ENCODE data around the gene PTF1A. TPM values are rescaled to one million over a fixed set of nuclear protein-coding genes. Genes with fewer than 3 reads are reported as not detected.

Gene PTF1A
- polyA plus RNA-seq, 1 donor: not detected

DNA sequence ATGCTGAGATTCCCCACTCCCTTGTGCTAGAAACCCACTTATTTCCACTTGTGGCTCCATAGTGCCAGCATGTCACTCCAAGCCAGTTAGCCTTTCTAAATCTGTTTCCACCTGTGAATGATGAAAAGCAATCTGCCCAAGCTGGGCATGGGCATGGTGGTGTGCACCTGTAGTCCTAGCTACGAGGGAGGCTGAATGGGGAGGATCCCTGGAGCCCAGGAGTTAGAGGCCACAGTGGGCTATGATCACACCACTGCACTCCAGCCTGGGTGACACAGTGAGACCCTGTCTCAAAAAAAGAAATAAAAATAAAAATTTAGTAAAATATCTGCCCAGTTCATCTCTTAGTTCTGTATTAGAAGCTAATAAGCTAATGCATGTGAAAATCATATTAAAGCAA, 5.0 kb upstream of the PTF1A start:
- Histone ChIP-seq H3K27ac (ENCODE audit: low read length) (no peak overlapping the region), H3K4me3 (ENCODE audit: low read length) (no peak overlapping the region), H3K9me3 (ENCODE audit: control insufficient read depth, low read depth, low read length) (peaks cover 6% of the 10 kb centered on the region), H3K4me1 (ENCODE audit: control insufficient read depth, insufficient read depth, low read length) (no peaks in the 10 kb centered on the region), H3K36me3 (ENCODE audit: control insufficient read depth, insufficient read depth, low read length) (no peaks in the 10 kb centered on the region), H3K27me3 (ENCODE audit: control insufficient read depth, insufficient read depth, low read length) (peaks cover 65% of the 10 kb centered on the region)
- WGBS (ENCODE audit: insufficient coverage, low lambda C conversion rate): 100% methylated on average over 1 of the region's 1 CpG
- no peak for DNase-seq

DNA sequence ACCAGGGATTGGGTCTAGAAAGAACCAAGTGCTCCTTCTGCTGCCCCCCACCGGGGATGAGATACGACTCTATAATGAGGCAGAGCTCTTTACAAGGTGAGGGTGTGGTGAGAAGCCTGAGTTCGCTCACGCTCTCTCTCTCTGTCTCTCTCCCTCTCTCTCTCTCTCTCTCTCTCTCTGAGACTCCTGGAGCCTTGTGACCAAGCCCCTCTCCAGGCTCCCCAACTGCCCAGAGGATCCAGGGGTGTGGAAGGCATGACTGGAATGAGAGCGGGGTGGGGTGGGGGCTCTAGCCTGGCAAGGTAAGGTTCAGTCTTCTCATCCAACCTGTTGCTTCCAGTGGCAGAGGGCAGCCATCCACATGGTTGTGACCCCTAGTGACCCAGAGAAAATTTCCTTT, 3.1 kb upstream of the PTF1A start:
- Histone ChIP-seq H3K27ac (ENCODE audit: low read length) (no peak overlapping the region), H3K4me1 (ENCODE audit: control insufficient read depth, insufficient read depth, low read length) (no peaks in the 10 kb centered on the region), H3K27me3 (ENCODE audit: control insufficient read depth, insufficient read depth, low read length) (peaks cover 69% of the 10 kb centered on the region), H3K9me3 (ENCODE audit: control insufficient read depth, low read depth, low read length) (peaks cover 9% of the 10 kb centered on the region), H3K36me3 (ENCODE audit: control insufficient read depth, insufficient read depth, low read length) (no peaks in the 10 kb centered on the region), H3K4me3 (ENCODE audit: low read length) (no peak overlapping the region)
- no CpG with 5 or more reads among the region's 5 CpGs for WGBS (ENCODE audit: insufficient coverage, low lambda C conversion rate)
- DNase-seq: no peak

DNA sequence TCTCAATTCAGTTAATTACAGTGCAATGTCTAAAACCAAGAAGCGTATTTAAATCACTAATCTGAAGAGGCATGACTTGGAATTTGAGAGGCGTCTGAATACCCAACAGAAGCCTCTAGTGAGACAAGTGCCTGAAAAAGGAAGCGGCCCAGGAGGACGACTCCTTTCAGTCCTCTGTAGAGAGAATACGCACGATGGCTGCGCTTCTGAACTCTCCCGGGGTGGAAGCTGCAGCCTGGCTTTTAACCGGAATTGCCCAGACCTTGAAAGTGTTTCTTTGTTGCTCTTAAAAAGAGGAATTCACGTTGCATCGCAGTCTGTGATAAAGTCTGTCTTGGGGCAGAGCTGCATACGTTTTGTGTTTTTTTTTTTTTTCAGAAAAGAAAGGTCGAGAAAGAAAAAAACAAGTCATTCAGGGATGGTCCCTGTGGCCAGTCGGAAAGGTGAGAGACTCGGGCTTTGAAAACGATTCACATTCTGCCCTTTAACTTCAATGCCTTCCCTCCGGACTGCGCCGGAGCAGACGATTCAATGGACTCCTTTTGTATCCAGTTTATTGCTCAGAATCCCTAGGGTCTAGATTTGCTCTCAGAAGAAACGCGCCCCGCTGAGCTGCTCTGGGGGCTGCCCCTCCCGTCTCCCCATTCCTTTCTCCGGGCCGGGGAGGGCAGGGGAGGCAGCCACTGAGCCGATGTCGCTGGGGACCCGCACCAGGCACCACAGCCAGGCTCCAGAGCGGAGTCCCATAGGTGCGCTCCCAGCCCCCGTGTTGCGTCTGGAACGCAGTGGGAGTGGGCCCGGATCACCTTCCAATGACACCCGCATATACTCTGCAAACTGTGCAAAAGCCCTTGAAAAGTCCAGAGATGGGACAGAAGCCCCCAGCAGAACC, 994 bp upstream of the PTF1A start:
- Histone ChIP-seq H3K4me1 (ENCODE audit: control insufficient read depth, insufficient read depth, low read length) (no peaks in the 10 kb centered on the region), H3K36me3 (ENCODE audit: control insufficient read depth, insufficient read depth, low read length) (no peaks in the 10 kb centered on the region), H3K4me3 (ENCODE audit: low read length) (no peak overlapping the region), H3K9me3 (ENCODE audit: control insufficient read depth, low read depth, low read length) (peaks cover 13% of the 10 kb centered on the region), H3K27ac (ENCODE audit: low read length) (no peak overlapping the region), H3K27me3 (ENCODE audit: control insufficient read depth, insufficient read depth, low read length) (peaks cover 85% of the 10 kb centered on the region)
- DNase-seq: no peak
- WGBS (ENCODE audit: insufficient coverage, low lambda C conversion rate): no CpG with 5 or more reads among the region's 36 CpGs

DNA sequence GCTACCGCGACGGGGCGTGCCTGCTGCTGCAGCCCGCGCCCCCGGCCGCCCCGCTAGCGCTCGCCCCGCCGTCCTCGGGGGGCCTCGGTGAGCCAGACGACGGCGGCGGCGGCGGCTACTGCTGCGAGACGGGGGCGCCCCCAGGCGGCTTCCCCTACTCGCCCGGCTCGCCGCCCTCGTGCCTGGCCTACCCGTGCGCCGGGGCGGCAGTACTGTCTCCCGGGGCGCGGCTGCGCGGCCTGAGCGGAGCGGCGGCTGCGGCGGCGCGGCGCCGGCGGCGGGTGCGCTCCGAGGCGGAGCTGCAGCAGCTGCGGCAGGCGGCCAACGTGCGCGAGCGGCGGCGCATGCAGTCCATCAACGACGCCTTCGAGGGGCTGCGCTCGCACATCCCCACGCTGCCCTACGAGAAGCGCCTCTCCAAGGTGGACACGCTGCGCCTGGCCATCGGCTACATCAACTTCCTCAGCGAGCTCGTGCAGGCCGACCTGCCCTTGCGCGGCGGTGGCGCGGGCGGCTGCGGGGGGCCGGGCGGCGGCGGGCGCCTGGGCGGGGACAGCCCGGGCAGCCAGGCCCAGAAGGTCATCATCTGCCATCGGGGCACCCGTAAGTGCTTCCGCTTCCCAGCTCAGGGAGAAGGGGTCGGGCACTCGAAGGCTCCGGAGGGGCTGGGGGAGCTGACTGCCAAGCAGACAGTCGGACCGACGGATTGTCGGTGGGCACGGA, 761 bp downstream of the PTF1A start:
- Histone ChIP-seq H3K36me3 (ENCODE audit: control insufficient read depth, insufficient read depth, low read length) (no peaks in the 10 kb centered on the region), H3K27ac (ENCODE audit: low read length) (no peak overlapping the region), H3K9me3 (ENCODE audit: control insufficient read depth, low read depth, low read length) (peaks cover 13% of the 10 kb centered on the region), H3K4me3 (ENCODE audit: low read length) (no peak overlapping the region), H3K4me1 (ENCODE audit: control insufficient read depth, insufficient read depth, low read length) (no peaks in the 10 kb centered on the region), H3K27me3 (ENCODE audit: control insufficient read depth, insufficient read depth, low read length) (peaks cover 94% of the 10 kb centered on the region)
- DNase-seq: peak in 1 of 2 donors; percentile 29
- WGBS (ENCODE audit: insufficient coverage, low lambda C conversion rate): no CpG with 5 or more reads among the region's 100 CpGs

DNA sequence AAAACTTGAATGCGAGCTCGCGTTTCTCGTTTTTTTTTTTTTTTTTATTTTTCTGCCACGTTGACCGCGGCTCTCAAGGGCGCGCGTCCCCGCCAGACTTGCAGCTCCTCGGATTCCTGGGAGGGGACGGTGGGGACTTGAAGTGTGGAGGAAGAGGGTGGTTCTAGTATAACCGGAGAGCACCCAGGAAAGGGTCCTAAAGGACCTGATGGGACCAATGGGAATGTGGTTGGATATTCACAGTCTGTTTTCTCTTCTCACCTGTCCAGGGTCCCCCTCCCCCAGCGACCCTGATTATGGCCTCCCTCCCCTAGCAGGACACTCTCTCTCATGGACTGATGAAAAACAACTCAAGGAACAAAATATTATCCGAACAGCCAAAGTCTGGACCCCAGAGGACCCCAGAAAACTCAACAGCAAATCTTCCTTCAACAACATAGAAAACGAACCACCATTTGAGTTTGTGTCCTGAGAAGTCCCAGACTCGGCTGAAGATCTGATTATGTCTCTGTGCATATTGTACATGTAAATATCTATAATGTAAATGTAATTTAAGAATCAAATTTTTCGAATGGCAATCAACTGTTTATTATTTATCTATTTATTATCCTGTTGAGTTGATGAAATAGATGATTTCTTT, 1.4 kb downstream of the PTF1A start:
- H3K4me3 ChIP-seq (ENCODE audit: low read length): no peak overlapping the region
- no peaks in the 10 kb centered on the region for H3K4me1 ChIP-seq (ENCODE audit: control insufficient read depth, insufficient read depth, low read length)
- 10% methylated on average over 2 of the region's 19 CpGs for WGBS (ENCODE audit: insufficient coverage, low lambda C conversion rate)
- H3K9me3 ChIP-seq (ENCODE audit: control insufficient read depth, low read depth, low read length): peaks cover 13% of the 10 kb centered on the region
- DNase-seq: no peak
- no peaks in the 10 kb centered on the region for H3K36me3 ChIP-seq (ENCODE audit: control insufficient read depth, insufficient read depth, low read length)
- H3K27me3 ChIP-seq (ENCODE audit: control insufficient read depth, insufficient read depth, low read length): peaks cover 94% of the 10 kb centered on the region
- no peak overlapping the region for H3K27ac ChIP-seq (ENCODE audit: low read length)

DNA sequence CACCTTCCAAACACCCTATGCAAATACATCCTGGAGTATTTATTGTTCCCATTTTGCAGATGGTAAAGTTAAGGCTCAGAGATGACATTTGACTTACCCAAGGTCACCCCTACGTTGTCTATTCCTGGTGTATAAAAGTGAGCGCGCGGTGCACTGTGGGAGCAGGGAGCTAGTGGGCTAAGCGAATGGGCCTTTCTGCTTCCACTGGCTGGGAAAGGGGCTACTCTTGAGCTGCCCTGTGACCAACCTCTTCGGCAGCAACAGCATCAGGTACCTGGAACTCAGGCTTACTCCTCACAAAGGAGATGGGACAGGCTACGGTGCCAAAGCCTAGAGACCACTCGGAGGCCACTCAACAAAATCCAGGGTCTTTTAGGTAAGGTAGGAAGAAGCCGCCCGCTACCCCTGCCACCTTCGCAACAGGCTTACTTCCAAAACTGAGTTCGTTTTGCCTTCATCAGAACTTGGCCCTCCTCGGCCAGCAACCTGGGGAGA, 2.4 kb downstream of the PTF1A start:
- no peak for DNase-seq
- no peak overlapping the region for H3K4me3 ChIP-seq (ENCODE audit: low read length)
- no peak overlapping the region for H3K27ac ChIP-seq (ENCODE audit: low read length)
- H3K9me3 ChIP-seq (ENCODE audit: control insufficient read depth, low read depth, low read length): peaks cover 12% of the 10 kb centered on the region
- no CpG with 5 or more reads among the region's 13 CpGs for WGBS (ENCODE audit: insufficient coverage, low lambda C conversion rate)
- H3K27me3 ChIP-seq (ENCODE audit: control insufficient read depth, insufficient read depth, low read length): peaks cover 94% of the 10 kb centered on the region
- no peaks in the 10 kb centered on the region for H3K36me3 ChIP-seq (ENCODE audit: control insufficient read depth, insufficient read depth, low read length)
- H3K4me1 ChIP-seq (ENCODE audit: control insufficient read depth, insufficient read depth, low read length): no peaks in the 10 kb centered on the region

DNA sequence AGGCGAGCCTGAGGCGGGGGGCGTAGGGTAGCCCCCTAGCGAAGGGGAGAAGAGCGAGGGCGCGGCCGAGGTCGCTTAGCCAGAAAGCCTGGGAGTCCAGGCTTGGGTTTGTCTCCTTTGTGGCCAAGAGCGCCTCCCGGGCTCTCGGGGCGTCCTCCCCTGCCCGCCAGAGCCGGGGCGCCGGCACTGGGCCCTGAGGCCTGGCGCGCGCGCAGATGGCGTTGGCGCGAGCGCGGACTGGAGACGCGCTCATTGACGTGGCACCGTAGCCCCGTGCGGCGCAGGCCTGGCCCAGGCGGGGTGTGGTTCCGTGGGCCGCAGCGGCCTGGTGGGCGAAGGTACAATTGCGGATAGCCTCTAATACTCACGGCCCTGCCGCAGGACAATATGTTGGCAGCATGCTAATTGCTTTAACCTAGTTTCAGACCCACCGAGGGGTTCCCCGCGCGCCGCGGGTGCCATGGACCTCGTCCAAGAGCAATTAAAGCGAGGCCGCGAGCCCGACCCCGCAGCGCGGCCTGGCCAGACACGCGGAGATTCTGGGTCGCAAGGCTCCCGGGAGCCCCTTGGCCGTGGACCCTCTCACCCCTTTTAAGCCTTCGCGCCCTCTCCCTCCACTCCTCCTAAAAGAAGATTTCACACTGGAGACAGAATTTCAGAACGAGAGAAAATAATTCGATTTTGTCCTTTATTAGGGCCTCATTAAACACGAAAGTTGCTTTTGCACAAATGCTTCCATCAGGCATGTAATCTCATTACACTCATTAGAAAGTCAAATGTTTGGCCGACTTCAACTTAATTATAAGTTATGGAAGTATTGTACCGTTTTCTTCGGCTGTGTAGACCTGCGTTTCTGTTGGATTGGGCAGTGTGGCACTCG, 3.1 kb downstream of the PTF1A start:
- peaks cover 14% of the 10 kb centered on the region for H3K9me3 ChIP-seq (ENCODE audit: control insufficient read depth, low read depth, low read length)
- no peak for DNase-seq
- H3K36me3 ChIP-seq (ENCODE audit: control insufficient read depth, insufficient read depth, low read length): no peaks in the 10 kb centered on the region
- no peak overlapping the region for H3K27ac ChIP-seq (ENCODE audit: low read length)
- peaks cover 94% of the 10 kb centered on the region for H3K27me3 ChIP-seq (ENCODE audit: control insufficient read depth, insufficient read depth, low read length)
- 0% methylated on average over 3 of the region's 70 CpGs for WGBS (ENCODE audit: insufficient coverage, low lambda C conversion rate)
- H3K4me1 ChIP-seq (ENCODE audit: control insufficient read depth, insufficient read depth, low read length): no peaks in the 10 kb centered on the region
- H3K4me3 ChIP-seq (ENCODE audit: low read length): no peak overlapping the region

DNA sequence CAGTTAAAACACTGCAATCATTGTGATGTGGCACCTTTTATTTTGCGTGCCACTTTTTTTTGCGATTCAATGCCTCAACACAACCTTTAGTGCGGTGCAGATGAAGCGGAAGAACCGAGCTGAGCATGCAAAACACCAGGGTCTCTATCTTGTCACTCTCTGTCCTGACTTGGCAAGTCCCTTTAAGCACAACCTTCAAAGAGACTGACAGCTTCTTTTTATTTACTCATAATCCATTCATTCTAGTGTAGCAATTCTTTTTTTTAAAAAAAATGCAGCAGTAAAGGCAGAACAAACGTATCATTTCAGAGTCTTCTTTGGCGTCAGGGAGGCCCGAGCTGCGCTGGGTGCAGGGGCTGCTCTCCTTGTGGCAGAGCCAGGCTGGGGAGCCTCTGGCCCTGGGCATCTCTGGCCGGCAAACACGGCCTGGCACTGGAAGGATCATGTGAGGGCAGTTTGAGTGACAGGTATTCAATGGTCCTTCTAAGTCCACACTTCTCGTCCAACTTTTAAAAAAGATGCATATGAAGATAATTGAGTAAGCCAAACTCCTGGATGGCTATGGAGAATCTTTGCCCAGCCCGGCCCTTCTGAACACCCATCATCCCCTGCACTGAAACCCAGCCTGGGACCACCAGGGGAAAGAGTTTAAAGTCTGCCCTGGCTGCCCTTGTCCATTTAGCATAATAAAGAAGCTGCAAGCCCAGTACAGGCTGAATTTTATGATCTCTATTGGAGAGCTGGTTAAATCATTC, 3.9 kb downstream of the PTF1A start:
- peaks cover 94% of the 10 kb centered on the region for H3K27me3 ChIP-seq (ENCODE audit: control insufficient read depth, insufficient read depth, low read length)
- WGBS (ENCODE audit: insufficient coverage, low lambda C conversion rate): 10% methylated on average over 2 of the region's 13 CpGs
- no peak overlapping the region for H3K27ac ChIP-seq (ENCODE audit: low read length)

DNA sequence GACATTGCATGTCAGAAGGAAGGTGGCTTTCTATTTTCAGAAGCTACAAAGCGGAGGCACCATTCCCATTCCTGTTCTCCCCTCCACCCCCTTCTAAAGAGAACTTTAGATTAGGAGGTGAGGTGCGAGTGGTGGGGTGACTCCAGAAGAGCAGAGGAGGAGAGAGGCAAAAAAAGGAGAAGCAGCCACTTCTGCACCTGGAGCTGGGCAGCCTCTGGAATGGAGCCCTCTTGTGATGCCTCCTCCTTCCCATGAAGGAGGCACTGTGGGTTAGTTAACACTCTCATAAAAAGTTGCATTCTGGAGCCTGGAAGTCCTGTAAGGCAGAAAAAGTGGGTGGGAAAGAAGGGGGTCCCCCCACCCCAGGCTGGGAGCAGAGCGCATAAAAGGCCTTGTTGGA, 4.8 kb downstream of the PTF1A start:
- H3K4me3 ChIP-seq (ENCODE audit: low read length): no peak overlapping the region
- H3K4me1 ChIP-seq (ENCODE audit: control insufficient read depth, insufficient read depth, low read length): no peaks in the 10 kb centered on the region
- no peak overlapping the region for H3K27ac ChIP-seq (ENCODE audit: low read length)
- no peaks in the 10 kb centered on the region for H3K36me3 ChIP-seq (ENCODE audit: control insufficient read depth, insufficient read depth, low read length)
- no CpG with 5 or more reads among the region's 3 CpGs for WGBS (ENCODE audit: insufficient coverage, low lambda C conversion rate)
- H3K27me3 ChIP-seq (ENCODE audit: control insufficient read depth, insufficient read depth, low read length): peaks cover 93% of the 10 kb centered on the region
- DNase-seq: no peak
- H3K9me3 ChIP-seq (ENCODE audit: control insufficient read depth, low read depth, low read length): peaks cover 11% of the 10 kb centered on the region

More for the DNA sequence above, 3.9 kb downstream of the PTF1A start:
- H3K9me3 ChIP-seq (ENCODE audit: control insufficient read depth, low read depth, low read length): peaks cover 14% of the 10 kb centered on the region
- H3K36me3 ChIP-seq (ENCODE audit: control insufficient read depth, insufficient read depth, low read length): no peaks in the 10 kb centered on the region
- H3K4me3 ChIP-seq (ENCODE audit: low read length): no peak overlapping the region
- no peaks in the 10 kb centered on the region for H3K4me1 ChIP-seq (ENCODE audit: control insufficient read depth, insufficient read depth, low read length)
- no peak for DNase-seq

Data from large intestine (tissue), 3 donors.